Fibroblast of skin of right biceps (primary cell): ENCODE data around the gene CERCAM.
A peak's percentile ranks its signal among the peaks of the same experiment; 100 is the strongest.

Experiments
- DNase-seq: peaks from one replicate; pipeline ENCODE4 v3.0.0-alpha.2; 2013

CERCAM gene

DNA sequence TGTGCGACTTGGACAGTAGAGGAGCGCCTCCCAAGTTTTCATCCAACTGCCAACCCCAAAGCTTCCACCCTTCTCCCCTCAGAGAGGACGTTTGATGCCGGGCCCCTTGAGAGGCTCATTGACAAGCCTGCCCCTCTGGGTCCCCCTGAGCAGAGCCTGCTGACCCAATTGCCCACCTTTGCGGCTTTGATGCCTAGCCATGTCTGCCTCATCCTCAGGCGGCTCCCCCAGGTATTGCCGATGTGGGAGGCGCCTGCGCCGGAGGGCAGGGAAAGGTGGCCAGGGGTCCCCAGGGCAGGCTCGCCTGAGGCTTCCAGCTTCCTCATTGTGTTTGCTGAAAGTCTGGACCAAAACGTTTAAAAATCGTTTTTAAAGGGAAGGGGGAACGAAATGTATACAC is 36.5 kb downstream of the CERCAM start:
- DNase-seq: no peak

DNA sequence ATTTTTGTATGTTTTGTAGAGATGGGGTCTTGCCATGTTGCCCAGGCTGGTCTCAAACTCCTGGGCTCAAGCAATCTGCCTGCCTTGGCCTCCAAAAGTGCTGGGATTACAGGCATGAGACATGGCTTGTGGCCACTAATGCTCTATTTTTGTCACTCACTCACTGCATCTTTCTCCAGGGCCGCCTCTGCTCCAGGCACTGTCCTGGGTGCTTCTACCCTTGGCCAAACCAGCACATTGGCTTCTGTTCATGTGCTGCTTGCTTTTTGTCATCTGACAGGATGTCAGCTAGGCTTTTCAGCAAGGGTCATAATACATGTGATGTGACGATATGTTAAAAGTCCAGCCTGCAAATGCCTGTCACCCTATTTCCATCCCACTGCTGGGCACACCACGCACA is 38.4 kb downstream of the CERCAM start:
- no peak for DNase-seq

DNA sequence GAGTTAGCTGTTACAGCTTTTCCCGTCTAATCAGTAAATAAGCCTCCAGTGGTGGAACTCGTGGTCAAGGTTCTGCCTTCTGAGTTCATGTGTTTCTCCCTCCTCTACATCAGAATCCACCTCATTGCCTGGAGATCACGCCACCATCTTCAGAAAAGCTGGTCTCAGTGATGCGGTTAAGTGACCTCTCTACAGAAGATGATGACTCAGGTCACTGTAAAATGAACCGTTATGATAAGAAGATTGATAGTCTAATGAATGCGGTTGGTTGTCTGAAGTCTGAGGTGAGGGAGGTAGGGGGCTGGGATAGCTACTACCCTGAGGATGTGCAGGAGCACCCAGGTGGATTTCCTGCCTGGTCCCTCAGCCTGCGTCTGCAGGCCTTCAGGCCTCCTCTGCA is 48.4 kb downstream of the CERCAM start:
- no peak for DNase-seq

DNA sequence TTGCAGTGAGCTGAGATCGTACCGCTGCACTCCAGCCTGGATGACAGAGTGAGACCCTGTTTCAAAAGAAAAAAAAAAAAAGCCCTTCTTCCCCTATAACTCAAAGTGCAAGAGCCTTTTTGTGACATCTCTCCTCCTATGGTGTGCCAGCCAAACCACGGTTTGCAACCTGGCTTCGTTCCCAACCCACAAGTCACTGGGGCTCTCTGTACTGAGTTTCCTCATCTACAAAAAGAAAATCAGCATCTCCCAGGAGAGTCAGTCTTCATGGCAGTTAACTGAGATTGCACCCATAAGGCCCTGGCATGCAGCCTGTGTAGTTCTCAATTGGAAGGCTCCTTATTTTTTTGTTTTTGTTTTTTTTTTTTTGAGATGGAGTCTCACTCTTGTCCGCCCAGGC is 49.9 kb downstream of the CERCAM start:
- peak; percentile 58 for DNase-seq

DNA sequence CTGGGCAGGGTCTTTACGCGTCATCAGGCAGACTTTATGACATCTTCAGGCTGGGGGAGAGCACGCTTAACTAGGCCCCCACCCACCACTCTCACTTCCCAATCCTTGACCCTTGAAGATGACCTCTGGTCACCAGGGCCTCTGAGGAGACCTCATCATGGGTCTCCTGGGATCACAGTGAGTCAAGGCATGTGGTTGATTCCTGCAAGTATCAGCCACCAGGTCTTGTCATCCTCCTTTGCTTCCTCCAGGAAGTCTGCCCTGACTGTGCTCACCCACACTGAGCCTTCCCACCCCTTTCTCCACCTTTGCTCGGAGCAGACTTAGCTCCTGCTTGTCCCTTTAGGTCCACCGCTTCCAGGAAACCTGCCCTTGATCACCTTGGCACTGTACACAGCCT is 52.4 kb downstream of the CERCAM start:
- DNase-seq: no peak

DNA sequence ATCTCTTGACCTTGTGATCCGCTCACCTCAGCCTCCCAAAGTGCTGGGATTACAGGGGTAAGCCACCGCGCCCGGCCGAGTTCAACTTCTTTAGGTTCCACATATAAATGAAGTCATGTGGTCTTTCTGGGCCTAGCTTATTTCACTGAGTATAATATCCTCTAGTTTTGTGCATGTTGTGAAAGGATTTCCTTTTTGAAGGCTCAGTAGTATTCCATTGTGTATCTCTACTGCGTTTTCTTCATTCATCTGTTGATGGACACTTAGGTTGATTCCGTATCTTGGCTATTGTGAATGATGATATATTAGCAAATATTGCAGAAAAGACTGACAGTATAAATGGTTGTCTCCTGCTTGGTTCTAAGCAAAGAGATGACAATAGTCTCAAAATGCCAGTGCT is 55.2 kb downstream of the CERCAM start:
- DNase-seq: no peak

DNA sequence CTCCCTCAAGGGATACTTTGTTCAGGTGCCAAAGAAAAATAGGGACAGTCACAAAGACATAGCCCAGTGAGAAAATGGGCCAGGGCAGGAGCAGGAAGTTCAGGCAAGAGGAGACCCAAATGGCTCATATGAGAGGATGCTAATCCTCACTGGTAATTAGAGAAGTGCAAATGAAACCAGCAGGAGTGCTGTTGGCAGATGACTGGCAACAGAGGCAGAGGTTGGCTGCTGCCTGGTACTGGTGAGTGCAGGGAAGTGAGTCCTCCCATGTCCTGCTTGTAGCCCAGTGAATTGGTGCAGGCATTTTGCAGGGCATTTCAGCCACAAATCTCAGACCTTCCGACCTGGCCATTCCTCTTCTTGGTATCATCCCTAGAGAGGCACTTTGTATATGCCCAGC is 58.6 kb downstream of the CERCAM start:
- DNase-seq: no peak

DNA sequence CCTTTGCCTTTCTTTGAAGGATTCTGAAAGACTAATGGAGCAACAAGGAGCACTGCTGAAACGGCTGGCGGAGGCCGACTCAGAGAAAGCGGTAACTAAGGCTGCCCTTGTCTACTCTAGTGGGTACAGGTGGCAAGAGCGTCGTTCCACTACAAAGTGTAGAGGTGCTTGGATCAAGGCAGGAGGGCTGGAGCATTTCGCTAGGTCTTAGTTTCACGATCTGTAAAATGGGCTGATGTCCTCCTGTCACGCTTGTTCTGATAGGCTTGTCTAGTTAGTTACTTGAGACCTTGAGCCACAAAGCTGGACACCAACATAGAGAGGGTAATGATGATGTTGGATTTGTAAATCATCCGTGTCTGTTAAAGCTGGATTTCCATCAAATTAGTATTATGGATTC is 60.9 kb downstream of the CERCAM start:
- no peak for DNase-seq

DNA sequence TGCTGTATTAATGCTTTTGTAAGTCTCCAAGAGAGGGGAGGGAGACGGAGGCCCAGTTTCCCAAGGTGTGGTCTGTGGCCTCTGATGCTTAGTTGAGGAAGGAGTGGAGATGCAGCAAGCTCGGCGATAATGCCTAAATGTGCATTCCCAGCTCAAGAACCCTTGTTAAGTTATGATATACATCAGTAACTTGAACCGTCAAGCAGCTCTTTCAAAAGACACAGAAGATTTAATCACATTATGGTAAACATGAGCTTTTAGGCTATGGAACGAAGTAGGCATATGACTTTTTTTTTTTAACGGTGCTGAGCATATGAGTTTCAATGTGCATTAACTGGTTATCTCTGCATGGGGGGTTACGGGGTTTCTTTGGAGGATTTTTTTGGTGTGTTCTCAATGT is 61.5 kb downstream of the CERCAM start:
- DNase-seq: no peak

DNA sequence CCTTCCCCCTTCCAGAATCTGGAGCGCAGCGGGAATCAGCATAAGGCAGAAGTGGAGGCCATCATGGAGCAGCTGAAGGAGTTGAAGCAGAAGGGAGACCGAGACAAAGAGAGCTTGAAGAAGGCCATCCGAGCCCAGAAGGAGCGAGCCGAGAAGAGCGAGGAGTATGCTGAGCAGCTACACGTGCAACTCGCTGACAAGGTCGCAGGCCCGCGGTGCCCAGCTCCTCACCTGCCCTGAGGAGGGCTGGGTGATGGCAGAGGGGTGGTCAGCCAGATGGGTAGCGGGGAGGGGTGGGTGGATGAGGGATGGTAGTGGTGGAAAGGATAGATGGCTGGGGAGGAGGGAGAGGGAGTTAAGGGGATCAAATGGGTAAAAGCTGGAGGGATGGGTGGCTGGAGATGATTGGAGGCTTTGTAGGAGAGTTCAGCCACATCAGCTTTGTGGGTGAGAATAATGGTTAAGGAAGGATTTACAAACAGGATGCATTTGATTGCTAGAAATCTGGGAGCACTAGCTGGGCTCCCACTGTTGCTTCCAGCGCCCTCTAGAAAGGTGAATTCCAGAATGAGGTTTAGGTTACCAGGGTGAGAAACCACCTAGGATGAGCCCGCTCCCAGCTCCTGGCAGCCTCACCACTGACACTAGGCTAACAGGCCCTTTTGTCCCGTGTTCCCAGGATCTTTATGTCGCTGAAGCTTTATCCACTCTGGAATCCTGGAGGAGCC is 64.2 kb downstream of the CERCAM start:
- no peak for DNase-seq

DNA sequence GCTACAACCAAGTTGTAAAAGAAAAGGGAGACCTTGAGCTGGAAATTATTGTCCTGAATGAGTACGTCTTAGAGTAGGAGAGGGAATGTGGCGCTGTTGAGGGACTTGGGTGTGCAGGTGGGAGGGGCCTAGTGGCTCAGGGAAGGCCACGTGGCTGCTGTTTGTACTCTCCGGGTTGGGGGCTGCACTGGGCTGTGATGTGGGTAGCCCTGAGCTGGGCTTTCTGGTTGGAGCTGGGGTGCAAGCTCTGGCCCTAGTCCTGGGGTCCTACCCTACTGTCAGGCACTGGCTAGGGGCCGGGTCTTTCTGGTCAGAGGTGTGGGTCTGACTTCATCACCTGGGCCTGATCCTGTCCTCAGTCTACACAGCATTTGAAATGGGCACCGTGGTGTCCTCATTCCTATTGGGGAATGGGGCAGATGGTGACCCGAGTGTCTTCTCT is 64.8 kb downstream of the CERCAM start:
- DNase-seq: no peak

DNA sequence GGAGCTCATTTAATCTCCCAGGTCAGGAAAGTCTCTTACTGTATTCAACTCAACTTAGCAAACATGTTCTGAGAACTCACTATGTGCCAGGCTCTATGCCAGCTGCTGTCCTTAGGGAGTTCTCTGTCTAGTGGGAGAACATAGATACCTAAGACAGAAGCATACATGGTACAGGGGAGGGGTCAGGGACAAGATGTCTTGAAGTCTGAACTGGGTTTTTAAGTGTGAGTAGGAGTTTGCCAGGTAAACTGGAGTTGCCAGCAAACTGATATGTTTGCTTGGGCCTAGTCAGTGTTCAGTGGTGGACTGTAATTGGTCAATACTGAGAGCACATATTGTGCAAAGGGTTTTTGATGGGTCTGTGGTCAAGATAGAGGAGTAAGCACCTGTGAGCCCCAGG is 65.5 kb downstream of the CERCAM start:
- DNase-seq: no peak
